Measurements from ENCODE around the gene OR10A3.

DNA sequence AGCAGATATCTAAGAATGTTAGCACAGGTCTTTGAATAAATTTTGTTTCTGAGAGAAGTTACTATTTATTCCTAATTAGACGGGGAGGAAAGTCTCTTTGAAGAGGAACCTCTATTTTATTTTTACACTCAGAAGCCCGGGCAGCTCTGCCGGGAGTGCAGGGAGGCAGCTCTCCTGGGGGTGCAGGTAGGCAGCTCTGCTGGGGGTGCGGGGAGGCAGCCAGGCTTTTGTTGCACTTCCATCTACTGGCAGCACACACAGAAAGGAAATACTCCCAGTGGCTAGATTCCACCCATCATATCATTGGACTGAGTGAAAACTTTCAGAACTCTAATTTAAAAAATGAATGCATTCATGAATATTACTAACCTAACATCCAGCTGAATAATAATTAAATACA lies 35.0 kb downstream of the OR10A3 start:
- TF ChIP-seq, protein P1, sequence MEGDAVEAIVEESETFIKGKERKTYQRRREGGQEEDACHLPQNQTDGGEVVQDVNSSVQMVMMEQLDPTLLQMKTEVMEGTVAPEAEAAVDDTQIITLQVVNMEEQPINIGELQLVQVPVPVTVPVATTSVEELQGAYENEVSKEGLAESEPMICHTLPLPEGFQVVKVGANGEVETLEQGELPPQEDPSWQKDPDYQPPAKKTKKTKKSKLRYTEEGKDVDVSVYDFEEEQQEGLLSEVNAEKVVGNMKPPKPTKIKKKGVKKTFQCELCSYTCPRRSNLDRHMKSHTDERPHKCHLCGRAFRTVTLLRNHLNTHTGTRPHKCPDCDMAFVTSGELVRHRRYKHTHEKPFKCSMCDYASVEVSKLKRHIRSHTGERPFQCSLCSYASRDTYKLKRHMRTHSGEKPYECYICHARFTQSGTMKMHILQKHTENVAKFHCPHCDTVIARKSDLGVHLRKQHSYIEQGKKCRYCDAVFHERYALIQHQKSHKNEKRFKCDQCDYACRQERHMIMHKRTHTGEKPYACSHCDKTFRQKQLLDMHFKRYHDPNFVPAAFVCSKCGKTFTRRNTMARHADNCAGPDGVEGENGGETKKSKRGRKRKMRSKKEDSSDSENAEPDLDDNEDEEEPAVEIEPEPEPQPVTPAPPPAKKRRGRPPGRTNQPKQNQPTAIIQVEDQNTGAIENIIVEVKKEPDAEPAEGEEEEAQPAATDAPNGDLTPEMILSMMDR (IDR thresholded peaks at IDR 0.05) = no peak
- no peak for TF ChIP-seq POLR2A (IDR thresholded peaks at IDR 0.05)

Data from thyroid gland (tissue), 4 donors.